Left colon (tissue), 2 donors: ENCODE results near the gene TSC22D1. TPM values are rescaled to one million over a fixed set of nuclear protein-coding genes. Genes with fewer than 3 reads are reported as not detected.
A peak's percentile ranks its signal among the peaks of the same experiment; 100 is the strongest.
"Not testable (repeated sequence)": the region's sequence is repeated elsewhere in the genome, so short reads cannot be mapped to it uniquely, and the experiment has no call there.

Experiments used
- ATAC-seq: fragments of 200-7000 bp; cut with Tn5 transposase; one replicate; pipeline ENCODE4 v1.9.1; 2020; ENCODE audit warnings: mild to moderate bottlenecking, moderate library complexity
- DNase-seq, 2 donors: peaks; one replicate each; pipeline ENCODE4 v3.0.0-alpha.2; 2020
- intact Hi-C, 2 donors: fragments of 100-400 bp; cut with DNase I in 1 of 2; cut with micrococcal nuclease in 1 of 2; formaldehyde crosslinking; loops; one replicate each; pipeline versions ENCODE4 v1.11.2 to v1.14.0; 2022; cut with DNase I, micrococcal nuclease
- total RNA-seq, 2 donors: library from RNA; stranded (reverse); fragmentation: NEBNext Ultra II Directional; extraction: Animal tissue kit (Norgen Biotek cat#: 25700); gene quantifications; one replicate each; pipeline ENCODE4 v1.2.1, GENCODE V29; 2021
- donor health status: DM: no; HTN: no; CAD: no.
- donor health status: DM: yes; HTN: yes; CAD: no.

Gene TSC22D1
- total RNA-seq, 2 donors from 2014 or later = 268 to 294 TPM

DNA sequence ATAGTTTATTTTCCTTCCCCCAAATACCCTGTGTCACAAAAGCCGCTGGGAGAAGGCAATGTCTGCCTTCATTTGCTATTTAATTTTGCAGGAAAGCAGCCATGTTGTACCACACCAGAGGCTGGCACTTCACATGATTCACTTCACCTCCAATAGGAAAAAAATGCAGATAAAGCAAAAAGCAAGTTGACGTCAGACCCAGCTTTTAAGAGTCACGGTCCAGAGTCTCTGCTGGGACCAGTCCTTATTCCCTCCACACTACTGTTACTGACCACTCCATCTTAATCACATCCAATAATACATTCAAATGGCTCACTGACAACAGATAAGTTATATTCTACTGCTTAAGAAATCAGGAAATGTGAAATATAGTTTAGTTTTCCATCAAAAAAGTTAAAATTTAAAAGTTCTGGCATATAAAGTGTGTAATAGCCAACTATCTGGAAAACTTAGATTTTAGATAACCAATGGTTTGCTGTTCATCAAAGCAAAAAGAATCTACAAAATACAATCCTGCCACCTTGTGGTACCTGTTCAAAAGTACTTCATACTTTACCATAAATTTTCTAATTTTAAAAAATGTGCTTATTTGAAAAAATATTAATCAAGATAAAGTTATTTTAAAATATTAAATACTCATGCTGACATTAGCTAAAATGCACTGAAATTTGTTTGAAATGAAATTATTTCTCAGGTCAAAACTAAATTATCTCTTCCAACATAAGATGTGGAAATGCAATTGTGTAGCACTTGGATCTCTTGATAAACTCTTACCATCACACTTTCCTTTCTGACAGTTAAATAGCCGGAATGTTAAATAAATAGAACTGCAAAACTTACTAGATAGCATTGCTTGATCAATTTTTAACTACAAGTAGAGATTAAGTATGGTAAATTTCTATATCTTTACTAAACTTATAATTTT, 105.2 kb downstream of the TSC22D1 start:
- ATAC-seq (no peak), DNase-seq (no peak)
- intact Hi-C loops = loop anchor here in 1 of 2 donors (5.0 kb wide), 1 partner anchor 564 kb away; no protein-coding TSS in a partner anchor

DNA sequence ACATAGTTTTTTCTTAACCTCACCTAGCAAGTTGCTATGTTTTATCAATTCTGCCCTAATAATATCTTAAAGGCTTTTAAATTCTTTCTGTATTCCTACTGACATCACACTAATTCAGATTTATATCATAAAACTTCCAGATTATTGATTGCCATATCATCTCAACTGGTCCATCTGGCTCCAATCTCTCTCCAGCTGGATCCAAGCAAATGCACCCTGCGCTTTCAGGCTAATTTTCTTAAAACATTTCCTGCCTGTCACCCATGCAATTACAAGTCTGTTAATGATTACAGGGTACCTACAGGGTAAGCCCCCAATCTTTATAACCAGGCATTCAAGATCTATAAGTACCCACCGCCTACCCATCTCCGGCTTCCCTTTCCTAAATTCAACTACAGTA, 107.3 kb downstream of the TSC22D1 start:
- no peak for DNase-seq
- ATAC-seq = no peak
- intact Hi-C loops = no loop called here

GRCh38 chr13:44465318-44465717, 110.8 kb downstream of the TSC22D1 start:
- DNase-seq (no peak), ATAC-seq (no peak)
- intact Hi-C loops = no loop called here

GRCh38 chr13:44464471-44464870, 111.7 kb downstream of the TSC22D1 start:
- intact Hi-C loops = no loop called here
- ATAC-seq (no peak), DNase-seq (no peak)

GRCh38 chr13:44463759-44464158, 112.4 kb downstream of the TSC22D1 start:
- DNase-seq = no peak
- intact Hi-C loops = no loop called here
- no peak for ATAC-seq

DNA sequence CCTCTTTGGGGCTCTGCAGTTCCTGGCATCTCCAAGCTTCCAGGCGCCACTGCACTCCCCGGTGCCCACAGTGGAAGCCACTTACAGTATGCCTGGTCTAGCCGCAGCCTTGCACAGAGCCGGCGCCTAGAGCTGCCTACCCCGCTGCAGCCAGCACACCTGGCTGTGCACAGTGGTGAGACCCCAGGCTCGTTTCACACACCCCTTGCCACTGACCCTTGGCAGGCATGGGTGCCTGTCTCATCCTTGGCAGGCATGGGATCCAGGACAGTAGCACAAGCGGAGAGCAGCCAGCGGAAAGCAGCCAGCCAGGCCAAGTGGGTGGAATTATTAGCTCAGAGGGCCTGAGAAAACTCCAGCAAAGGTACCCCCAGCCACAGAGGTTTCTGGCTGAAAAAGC, 116.5 kb downstream of the TSC22D1 start:
- intact Hi-C loops = no loop called here
- DNase-seq (no peak), ATAC-seq (no peak)

DNA sequence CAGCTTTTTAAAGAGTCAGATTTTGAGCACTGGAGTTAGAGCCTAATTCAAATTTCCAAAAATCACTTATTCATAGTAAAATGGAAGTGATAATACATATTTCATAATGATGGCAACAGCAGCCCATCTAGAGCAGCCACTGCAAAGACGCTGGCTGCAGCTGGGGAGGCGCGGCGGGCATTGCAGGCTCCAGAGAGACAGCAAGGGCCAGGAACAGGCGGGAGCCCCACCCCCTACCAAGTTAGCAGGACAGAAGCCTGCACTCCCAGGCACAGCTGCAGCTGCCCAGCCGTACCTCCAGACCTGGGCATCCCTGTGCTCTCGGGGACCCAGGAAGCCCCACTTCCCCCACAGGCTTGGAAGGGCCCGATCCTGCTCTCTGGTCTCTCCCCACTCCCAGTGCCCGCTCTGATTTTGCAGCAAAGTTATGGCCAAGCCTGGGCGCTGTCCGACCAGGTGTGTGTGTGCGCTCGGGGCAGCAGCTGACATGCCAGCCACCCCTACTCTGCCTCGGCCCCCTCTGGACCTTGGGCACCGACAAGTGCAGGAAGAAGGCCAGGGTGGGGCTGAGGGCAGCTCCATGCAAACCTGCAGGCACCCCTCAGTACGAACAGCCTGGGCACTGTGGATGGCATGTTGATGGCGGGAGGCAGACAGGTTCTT, 117.7 kb downstream of the TSC22D1 start:
- DNase-seq (no peak), ATAC-seq (no peak)
- intact Hi-C loops = no loop called here

DNA sequence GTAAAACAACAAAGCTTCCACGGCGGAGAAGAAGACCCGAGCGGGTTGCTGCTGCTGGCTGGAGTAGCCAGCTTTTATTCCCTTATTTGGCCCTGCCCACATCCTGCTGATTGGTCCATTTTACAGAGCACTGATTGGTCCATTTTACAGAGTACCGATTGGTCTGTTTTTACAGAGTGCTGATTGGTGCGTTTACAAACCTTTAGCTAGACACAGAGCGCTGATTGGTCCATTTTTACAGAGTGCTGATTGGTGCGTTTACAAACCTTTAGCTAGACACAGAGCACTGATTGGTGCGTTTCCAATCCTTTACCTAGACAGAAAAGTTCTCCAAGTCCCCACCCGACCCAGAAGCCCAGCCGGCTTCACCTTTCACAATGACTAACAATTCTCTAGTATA, 119.9 kb downstream of the TSC22D1 start:
- DNase-seq, ATAC-seq, intact Hi-C loops: not testable (repeated sequence)

GRCh38 chr13:44455769-44456168, 120.4 kb downstream of the TSC22D1 start:
- DNase-seq (no peak), ATAC-seq (peak; percentile 51)
- intact Hi-C loops = no loop called here

- intact Hi-C loops = no loop called here
Measured at GRCh38 chr13:44453881-44454280, 122.2 kb downstream of the TSC22D1 start.

DNA sequence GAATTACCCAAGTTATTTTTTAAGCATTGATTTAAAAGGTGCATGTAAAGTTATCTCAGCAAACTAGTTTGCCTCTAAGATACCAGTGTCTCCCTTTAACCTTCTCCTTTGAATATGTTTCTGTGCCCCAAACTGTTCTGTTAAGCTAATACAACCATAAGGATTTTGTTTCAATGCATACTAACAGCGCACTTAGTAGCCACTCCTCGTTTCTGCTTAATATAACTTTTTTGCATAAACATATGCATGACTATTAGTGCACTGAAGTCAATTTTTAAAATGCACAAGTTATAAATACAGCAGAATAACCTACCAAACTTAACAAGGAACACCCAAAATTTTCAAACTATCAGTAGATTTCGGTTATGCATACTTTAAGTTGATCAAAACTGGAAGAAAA, 123.1 kb downstream of the TSC22D1 start:
- ATAC-seq = no peak
- intact Hi-C loops = no loop called here

More at GRCh38 chr13:44453881-44454280, 122.2 kb downstream of the TSC22D1 start:
- no peak for DNase-seq
- no peak for ATAC-seq

GRCh38 chr13:44452418-44452817, 123.7 kb downstream of the TSC22D1 start:
- DNase-seq = no peak
- intact Hi-C loops = no loop called here
- ATAC-seq = no peak

More for the DNA sequence above, 123.1 kb downstream of the TSC22D1 start:
- no peak for DNase-seq

DNA sequence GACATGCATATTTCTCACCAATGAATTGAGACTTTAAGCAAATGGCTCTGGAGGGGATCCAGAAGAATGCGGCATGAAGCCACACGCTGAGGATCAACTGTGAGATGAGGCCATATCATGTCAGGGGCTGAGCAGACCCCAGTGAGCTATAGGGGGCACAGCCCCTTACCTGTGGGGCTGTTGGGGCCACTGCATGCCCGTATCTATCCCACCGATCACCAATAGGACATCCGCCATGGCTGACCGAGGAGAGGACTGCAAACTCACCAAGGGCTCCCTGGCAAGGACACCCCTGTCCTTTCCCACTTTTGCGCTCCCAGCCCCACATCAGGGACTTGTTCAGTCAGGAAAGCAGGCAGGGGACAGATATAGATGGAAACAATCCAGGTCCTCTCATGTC, 124.5 kb downstream of the TSC22D1 start:
- ATAC-seq (no peak), DNase-seq (no peak)
- intact Hi-C loops = no loop called here

GRCh38 chr13:44451126-44451525, 125.0 kb downstream of the TSC22D1 start:
- intact Hi-C loops = no loop called here
- no peak for ATAC-seq

GRCh38 chr13:44449999-44450821, 125.9 kb downstream of the TSC22D1 start:
- ATAC-seq (peak; percentile 32), DNase-seq (no peak)
- intact Hi-C loops = no loop called here

More at GRCh38 chr13:44451126-44451525, 125.0 kb downstream of the TSC22D1 start:
- no peak for DNase-seq

DNA sequence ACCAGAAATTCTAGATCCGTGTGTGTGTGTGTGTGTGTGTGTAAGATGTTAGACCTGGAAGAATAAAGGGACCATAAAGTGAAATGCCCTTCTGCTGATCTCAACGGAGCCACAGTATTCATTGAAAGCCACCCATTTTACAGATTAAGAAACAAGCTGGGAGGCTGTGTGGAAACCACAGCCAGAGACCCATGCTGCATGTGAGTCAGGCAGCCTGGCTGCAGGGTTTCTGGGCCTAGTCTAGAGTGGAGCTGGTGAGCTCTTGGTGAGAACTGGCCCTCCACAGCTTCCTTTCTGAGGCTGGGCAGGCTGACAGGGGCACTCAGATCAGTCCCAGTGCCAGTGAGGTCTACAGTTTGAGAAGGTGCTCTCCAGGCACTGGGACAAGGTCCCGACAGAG, 127.3 kb downstream of the TSC22D1 start:
- intact Hi-C loops = no loop called here
- ATAC-seq = no peak

GRCh38 chr13:44448373-44448772, 127.8 kb downstream of the TSC22D1 start:
- no peak for DNase-seq
- intact Hi-C loops = no loop called here
- ATAC-seq = peak; percentile 57

More for the DNA sequence above, 127.3 kb downstream of the TSC22D1 start:
- no peak for DNase-seq

- ATAC-seq (no peak), DNase-seq (no peak)
- intact Hi-C loops = no loop called here
Measured at GRCh38 chr13:44447783-44448321, 128.3 kb downstream of the TSC22D1 start.
